Breast epithelium (tissue), 4 donors: Measurements from ENCODE around the gene CENPM. TPM values are rescaled to one million over a fixed set of nuclear protein-coding genes. Genes with fewer than 3 reads are reported as not detected.

Experiments used
- DNase-seq, 2 donors: peaks; one replicate each; pipeline ENCODE4 v3.0.0-alpha.2; 2019; ENCODE audit warnings: low spot score in 2 of 2
- H3K27ac ChIP-seq, 2 donors: fragments of 200-600 bp; sonication (generic) in 1 of 2; one replicate each; pipeline ENCODE4 v1.5.1; 2016 to 2019; ENCODE audit warnings: mild to moderate bottlenecking in 1 of 2
- H3K27me3 ChIP-seq, 2 donors: fragments of 200-600 bp; sonication (generic) in 1 of 2; one replicate each; pipeline versions ENCODE4 v1.5.1 to v1.6.0; 2017 to 2019; ENCODE audit warnings: control low read depth in 1 of 2, mild to moderate bottlenecking in 1 of 2
- H3K36me3 ChIP-seq: fragments of 200-600 bp; one replicate; pipeline ENCODE4 v1.5.1; 2019
- H3K4me1 ChIP-seq, 2 donors: fragments of 200-600 bp; sonication (generic); one replicate each; pipeline ENCODE4 v1.5.1; 2016 to 2019; ENCODE audit warnings: control low read depth in 1 of 2
- H3K4me3 ChIP-seq, 3 donors: fragments of 200-600 bp; sonication (generic); 1 replicate in 2 of 3; 2 replicates in 1 of 3; pipeline ENCODE4 v1.5.1; 2016 to 2019; ENCODE audit warnings: mild to moderate bottlenecking in 3 of 3, moderate library complexity in 2 of 3
- H3K9me3 ChIP-seq, 2 donors: fragments of 200-600 bp; sonication (generic) in 1 of 2; one replicate each; pipeline ENCODE4 v1.5.1; 2016 to 2019; ENCODE audit warnings: control low read depth in 1 of 2
- CTCF ChIP-seq, 3 donors: fragments of 450-650 bp; IDR thresholded peaks; one replicate each; pipeline ENCODE4 v1.5.1; 2016 to 2017; ENCODE audit warnings: antibody characterized with exemption in 3 of 3, mild to moderate bottlenecking in 3 of 3, moderate library complexity in 3 of 3
- POLR2A ChIP-seq: fragments of 450-650 bp; IDR thresholded peaks from one replicate; pipeline ENCODE4 v1.6.1; 2016; ENCODE audit warnings: antibody characterized with exemption, mild to moderate bottlenecking, moderate library complexity
- POLR2AphosphoS5 ChIP-seq, 3 donors: sonication (generic); formaldehyde crosslinking; IDR thresholded peaks; one replicate each; pipeline ENCODE4 v1.6.1; 2017; ENCODE audit warnings: antibody characterized with exemption in 3 of 3
- intact Hi-C: fragments of 100-400 bp; cut with DNase I; formaldehyde crosslinking; loops from one replicate; pipeline ENCODE4 v1.15.1; 2023; ENCODE audit warnings: low total_unique reads
- total RNA-seq, 3 donors: library from RNA; depleted of rRNA; stranded (reverse); fragments of >200 nt; gene quantifications; one replicate each; pipeline ENCODE4 v1.1.0, GENCODE V29; 2016

CENPM gene
- total RNA-seq, 3 donors from 2014 or later, result 1.5 to 2.9 (median 1.9) TPM

GRCh38 chr22:41974691-41975290, 27.8 kb upstream of the CENPM start:
- H3K36me3 ChIP-seq, result no peaks in the 10 kb centered on the region
- TF ChIP-seq POLR2A, result no peak
- TF ChIP-seq CTCF (IDR thresholded peaks at IDR 0.05), result no peak
- TF ChIP-seq POLR2AphosphoS5 (IDR thresholded peaks at IDR 0.05), result no peak
- no peak overlapping the region for H3K4me3 ChIP-seq
- H3K27ac ChIP-seq, result peak overlapping the region in 1 of 2 donors; percentile 25
- intact Hi-C loops, result no loop called here
- no peaks in the 10 kb centered on the region for H3K9me3 ChIP-seq
- H3K4me1 ChIP-seq, result peaks cover 0 to 6% of the 10 kb centered on the region in 2 donors
- H3K27me3 ChIP-seq, result peaks cover 0 to 12% of the 10 kb centered on the region in 2 donors
- no peak for DNase-seq

DNA sequence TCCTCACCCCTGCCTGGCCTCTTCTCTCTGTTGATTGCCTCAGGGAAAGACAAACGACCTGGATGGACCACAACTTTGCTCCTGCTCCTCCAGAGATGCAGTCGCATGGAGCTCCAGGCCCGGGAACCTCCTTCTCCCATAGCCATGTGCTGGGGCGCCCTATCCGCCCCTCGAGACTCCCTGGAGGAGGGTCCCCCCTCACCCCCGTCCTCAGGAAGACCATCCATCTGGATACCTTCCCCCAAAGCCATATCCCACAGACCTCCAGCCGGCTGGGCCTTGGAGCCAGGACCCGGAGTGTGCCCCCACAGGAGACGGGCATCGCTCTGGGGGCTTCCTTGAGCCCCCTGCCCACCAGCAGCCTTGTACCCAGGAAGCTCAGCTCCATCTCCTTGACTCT, 24.5 kb upstream of the CENPM start:
- no peaks in the 10 kb centered on the region for H3K4me1 ChIP-seq
- no peak for TF ChIP-seq CTCF (IDR thresholded peaks at IDR 0.05)
- no peak for TF ChIP-seq POLR2A
- no peak for TF ChIP-seq POLR2AphosphoS5 (IDR thresholded peaks at IDR 0.05)
- H3K4me3 ChIP-seq, result no peak overlapping the region
- no peak overlapping the region for H3K27ac ChIP-seq
- peaks cover 0 to 12% of the 10 kb centered on the region in 2 donors for H3K27me3 ChIP-seq
- H3K36me3 ChIP-seq, result no peaks in the 10 kb centered on the region
- DNase-seq, result no peak
- no peaks in the 10 kb centered on the region for H3K9me3 ChIP-seq
- intact Hi-C loops, result no loop called here

- intact Hi-C loops, result no loop called here
- no peak overlapping the region for H3K4me3 ChIP-seq
- H3K9me3 ChIP-seq, result no peaks in the 10 kb centered on the region
- H3K36me3 ChIP-seq, result no peaks in the 10 kb centered on the region
- H3K27ac ChIP-seq, result no peak overlapping the region
- DNase-seq, result no peak
- TF ChIP-seq CTCF (IDR thresholded peaks at IDR 0.05) (no peak), POLR2AphosphoS5 (IDR thresholded peaks at IDR 0.05) (no peak), POLR2A (no peak)
- H3K4me1 ChIP-seq, result no peaks in the 10 kb centered on the region
- H3K27me3 ChIP-seq, result peaks cover 0 to 8% of the 10 kb centered on the region in 2 donors
These were observed 23.6 kb upstream of the CENPM start for GRCh38 chr22:41970601-41971000.

- no peaks in the 10 kb centered on the region for H3K4me1 ChIP-seq
- no peak for TF ChIP-seq POLR2A
- no peak for TF ChIP-seq POLR2AphosphoS5 (IDR thresholded peaks at IDR 0.05)
- no peak for TF ChIP-seq CTCF (IDR thresholded peaks at IDR 0.05)
- intact Hi-C loops, result no loop called here
- peak within 1 kb of the TSS in 2 of 3 donors; percentile 3 to 18 for H3K4me3 ChIP-seq
- peaks cover 0 to 8% of the 10 kb centered on the region in 2 donors for H3K27me3 ChIP-seq
- H3K9me3 ChIP-seq, result no peaks in the 10 kb centered on the region
- H3K36me3 ChIP-seq, result no peaks in the 10 kb centered on the region
- no peak within 1 kb of the TSS for H3K27ac ChIP-seq
- no peak for DNase-seq
These were observed 22.2 kb upstream of the CENPM start, which contains the start of gene SEPTIN3 for GRCh38 chr22:41969110-41969646. TSS of gene SEPTIN3 (plus strand) at chr22:41969443. CDS start at chr22:41971493, 2,050 bp downstream.

GRCh38 chr22:41968601-41969000, 21.6 kb upstream of the CENPM start:
- H3K4me3 ChIP-seq, result no peak overlapping the region
- no peak for DNase-seq
- H3K27ac ChIP-seq, result no peak overlapping the region
- H3K4me1 ChIP-seq, result no peaks in the 10 kb centered on the region
- TF ChIP-seq POLR2A (no peak), POLR2AphosphoS5 (IDR thresholded peaks at IDR 0.05) (no peak), CTCF (IDR thresholded peaks at IDR 0.05) (no peak)
- peaks cover 0 to 8% of the 10 kb centered on the region in 2 donors for H3K27me3 ChIP-seq
- H3K9me3 ChIP-seq, result no peaks in the 10 kb centered on the region
- intact Hi-C loops, result no loop called here
- H3K36me3 ChIP-seq, result no peaks in the 10 kb centered on the region
